HG02763 (cell line): ENCODE measurements around the gene ANKRD33B.

Source experiments
- ATAC-seq: cut with Tn5 transposase; IDR thresholded peaks from one replicate; pipeline ENCODE4 v1.9.1; 2021; ENCODE audit warnings: mild to moderate bottlenecking, moderate library complexity; ENCODE audit not compliant: unreplicated experiment

The ANKRD33B gene

DNA sequence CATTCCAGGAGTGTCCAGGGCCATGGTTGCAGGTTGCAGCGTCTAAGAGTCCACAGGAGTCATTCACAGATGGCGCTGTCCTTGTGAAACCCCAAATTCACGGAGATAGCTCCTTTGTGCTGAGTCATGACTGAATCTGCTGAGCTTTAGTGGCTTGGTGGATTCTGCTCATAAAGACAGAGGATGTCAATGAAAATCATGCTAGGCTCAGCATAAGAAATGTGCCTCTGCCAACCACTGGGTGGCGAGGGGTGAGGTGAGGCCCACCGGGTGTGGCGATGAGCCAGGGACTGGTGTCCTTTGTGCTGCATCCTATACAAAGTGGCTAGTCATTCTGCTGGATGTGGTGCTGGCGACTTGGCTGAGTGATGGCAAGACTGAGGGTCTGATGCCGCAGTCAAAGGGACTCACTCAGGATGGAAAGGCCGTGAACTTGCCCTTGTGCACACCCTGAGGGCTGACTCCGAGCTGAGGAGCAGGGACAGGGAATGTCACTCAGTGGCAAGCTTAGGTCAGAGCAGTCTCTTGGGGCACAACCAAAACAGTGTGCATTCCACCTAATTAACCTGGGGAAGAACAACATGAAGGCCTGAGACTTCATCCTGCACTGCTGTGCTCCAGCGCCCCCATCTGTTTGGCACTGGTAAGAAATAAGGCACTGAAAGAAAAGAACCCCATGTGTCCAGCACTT is 125.7 kb downstream of the ANKRD33B start:
- ATAC-seq = no peak

DNA sequence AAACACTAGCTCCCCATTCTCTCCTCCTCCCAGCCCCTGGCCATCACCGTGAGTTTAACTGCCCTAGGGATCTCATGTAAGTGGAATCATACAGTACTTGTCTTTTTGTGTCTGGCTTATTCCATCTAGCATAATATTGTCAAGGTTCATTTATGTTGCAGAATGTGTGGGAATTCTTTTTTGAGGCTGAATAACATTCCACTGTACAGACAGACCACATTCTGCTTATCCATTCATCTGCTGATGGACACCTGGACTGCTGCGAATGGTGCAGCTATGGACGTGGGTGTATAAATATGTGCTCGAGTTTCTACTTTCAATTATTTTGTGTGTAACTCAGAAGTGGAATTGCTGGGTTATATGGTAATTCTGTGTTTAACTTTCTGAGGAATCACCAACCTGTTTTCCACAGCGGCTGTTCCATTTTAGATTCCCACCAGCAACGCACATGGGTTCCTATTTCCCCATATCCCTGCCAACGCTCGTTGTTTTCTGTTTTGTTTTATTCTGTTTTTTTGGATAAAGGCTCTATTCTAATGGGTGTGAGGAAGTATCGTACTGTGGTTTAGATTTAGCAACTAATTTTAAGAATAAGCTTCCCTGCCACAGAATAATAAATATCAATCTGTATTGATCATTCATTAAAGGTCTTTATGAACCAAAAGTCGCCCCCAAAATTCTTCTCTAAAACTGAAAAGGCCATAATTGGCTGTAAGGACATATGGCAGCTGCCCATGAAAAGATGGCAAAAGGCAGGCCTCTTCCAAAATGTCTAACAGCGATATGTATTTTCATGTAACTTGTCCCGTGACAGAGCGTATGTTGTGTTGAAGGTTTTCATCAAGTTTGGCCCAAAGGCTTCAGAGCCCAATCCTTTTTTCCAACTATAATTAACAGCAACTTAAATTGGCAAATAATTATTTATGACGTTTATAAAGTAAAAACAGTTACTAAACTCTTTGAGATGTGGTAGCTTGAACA is 126.9 kb downstream of the ANKRD33B start:
- ATAC-seq = no peak

DNA sequence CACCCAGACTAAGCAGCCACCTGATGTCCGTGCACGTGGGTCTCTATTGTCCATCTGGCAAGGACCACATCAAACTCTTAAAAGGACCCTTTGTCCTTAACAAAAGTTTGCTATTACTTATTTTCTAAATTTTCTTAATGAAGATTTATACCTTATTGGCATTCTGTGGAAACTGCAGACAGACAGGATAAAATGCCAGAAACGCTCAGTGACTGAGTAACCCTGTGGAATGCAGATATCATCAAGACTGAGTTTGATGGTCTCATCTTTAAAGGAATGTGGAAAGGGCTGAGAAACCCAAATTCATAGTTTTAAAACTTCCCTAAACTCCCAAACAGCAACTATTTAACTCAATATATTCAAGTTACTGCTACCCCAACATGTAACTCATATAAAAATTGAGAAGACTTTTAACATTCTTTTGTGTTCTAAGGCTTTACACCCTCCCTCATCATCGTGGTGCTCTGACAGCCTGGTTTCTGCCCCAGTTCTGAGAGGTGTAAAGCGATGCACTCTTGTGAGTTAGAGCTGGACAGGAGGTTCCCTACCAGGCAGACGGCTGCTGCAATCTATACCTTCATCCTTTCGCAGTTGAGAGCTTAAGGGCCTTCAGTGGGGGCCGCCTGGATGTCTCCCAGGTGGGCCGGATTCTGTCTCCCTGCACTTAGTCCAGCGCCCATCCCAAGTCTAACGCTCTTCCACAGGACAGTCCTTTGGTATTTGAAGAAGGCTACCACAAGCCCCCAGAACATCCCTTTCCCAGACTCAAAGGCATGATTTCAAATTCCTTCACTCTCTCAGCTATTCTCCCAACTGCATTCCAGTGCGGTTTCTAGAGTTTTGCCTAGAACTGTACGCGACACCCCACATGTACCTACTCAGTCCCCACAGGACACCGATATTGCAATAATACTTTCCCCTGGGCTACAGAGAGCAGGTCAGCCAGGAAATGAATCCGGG is 128.2 kb downstream of the ANKRD33B start:
- no peak for ATAC-seq

- ATAC-seq = peak; percentile 40
Measured at GRCh38 chr5:10695055-10695649, 131.3 kb downstream of the ANKRD33B start.

- ATAC-seq = no peak
Measured at GRCh38 chr5:10695759-10696543, 132.1 kb downstream of the ANKRD33B start.

- ATAC-seq = peak; percentile 58
Measured at GRCh38 chr5:10699281-10699874, 135.5 kb downstream of the ANKRD33B start.

- peak; percentile 58 for ATAC-seq
Measured at GRCh38 chr5:10699987-10700386, 136.1 kb downstream of the ANKRD33B start.

- no peak for ATAC-seq
Measured at GRCh38 chr5:10700516-10700915, 136.6 kb downstream of the ANKRD33B start.

DNA sequence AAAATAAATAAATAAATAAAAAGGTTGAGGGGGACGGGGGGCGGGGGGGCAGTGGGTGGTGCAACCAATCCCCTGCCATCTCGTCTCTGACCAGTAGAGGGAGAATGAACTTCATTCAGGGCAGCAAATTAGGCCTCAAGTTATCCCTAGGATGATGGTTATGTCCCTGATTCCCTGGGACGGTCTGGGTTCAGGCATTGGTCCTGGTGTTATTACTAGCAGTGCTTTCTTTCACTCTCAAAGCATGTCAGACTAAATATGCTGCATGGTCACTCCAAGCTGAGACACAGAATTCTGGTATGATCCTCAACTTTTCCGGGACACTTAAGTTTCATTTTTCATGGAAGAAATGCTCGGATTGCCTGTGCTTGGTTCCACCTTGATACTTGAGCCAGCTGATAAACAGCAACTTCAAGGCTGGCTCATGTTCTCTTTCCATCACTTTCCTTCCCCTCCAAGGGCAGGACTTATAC is 137.7 kb downstream of the ANKRD33B start:
- ATAC-seq = no peak

DNA sequence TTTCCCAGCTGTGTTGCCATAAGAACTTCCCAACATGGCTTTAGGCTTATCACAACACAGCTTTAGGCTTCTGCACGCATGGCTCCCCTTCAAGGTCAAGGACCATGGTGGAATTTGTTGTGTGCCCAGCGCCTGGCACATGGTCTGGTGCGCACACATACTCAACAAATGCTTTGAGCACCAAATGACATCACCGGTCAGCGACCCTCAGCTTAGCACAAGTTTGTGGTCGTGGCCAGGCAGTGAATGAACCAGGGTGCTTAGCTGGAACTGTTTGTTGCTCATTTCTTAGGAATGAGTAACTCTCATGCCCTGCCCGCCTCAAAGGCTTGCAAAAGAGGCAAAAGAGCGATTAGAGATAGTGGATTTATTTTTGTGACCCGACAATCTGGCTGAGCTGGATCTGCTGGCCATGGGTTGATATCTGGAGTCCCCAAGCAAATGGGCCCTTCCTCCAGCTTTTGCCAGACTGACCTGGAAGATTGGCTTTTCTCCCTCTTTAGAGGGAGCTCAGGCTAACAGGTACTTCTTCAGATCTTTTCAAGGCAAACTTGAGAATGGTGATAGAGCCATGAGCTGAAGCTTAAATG is 138.3 kb downstream of the ANKRD33B start:
- ATAC-seq = no peak

GRCh38 chr5:10702911-10703491 is 139.1 kb downstream of the ANKRD33B start:
- ATAC-seq = no peak

DNA sequence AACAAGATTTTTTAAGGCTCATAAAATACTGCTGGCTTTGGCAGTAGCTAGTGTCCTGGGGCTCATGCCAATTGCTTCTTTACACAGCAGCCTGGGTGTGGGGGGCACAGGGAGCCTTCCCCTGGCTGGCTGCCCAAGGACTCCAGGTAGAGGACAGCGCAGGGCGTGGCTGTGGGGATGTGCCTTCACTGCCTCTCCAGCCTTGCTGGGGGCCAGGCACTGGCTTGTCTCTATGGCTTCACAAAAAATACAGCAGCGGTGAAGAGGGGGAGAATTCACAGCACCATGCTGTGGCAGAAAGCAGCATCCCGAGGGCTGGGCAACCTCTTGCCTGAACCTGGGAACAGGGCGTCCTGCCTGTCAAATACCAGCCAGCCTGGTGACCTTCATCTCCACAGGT is 139.8 kb downstream of the ANKRD33B start:
- ATAC-seq = no peak

DNA sequence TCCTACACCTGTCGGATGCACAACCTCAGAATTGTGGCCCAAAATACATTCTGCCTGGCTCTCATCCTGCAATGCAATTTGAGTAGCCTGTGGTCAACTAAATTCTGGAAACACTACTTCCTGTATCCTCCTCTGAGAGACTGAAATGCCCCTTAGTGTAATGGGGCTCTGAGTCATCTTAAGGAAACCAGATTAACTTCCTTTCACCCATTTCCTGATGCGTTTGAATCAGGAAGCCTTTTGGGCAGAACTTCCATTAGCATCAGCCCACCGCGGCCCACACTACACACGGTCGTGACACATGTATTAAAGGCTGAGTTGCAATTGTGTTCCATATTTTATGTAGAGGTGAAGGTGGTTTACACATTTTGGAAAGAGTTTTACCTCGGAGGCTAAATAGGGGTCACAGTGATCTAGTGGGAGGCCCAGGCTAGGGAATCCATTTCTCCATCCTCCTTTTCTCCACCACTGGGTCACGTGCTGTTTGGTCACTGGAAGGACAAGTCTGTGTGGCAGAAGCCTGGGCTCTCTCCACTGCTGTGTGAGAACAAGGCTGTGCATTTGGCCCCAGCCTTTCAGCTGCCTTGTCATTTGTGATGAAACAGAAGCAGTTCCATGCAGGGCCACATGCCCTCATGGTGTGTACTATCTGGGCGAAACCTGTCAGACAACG is 141.2 kb downstream of the ANKRD33B start:
- no peak for ATAC-seq

- ATAC-seq = no peak
Measured at GRCh38 chr5:10705747-10706146, 141.9 kb downstream of the ANKRD33B start.

- no peak for ATAC-seq
Measured at GRCh38 chr5:10706326-10706725, 142.5 kb downstream of the ANKRD33B start.
